ENCODE data around the gene PALD1.

The PALD1 gene

GRCh38 chr10:70592746-70593512 is 114.4 kb downstream of the PALD1 start:
- Histone ChIP-seq H3K9ac (ENCODE audit: low read length) (no peak overlapping the region), H3K4me1 (ENCODE audit: control insufficient read depth, insufficient read depth, low read length) (no peaks in the 10 kb centered on the region), H3K36me3 (ENCODE audit: control insufficient read depth, insufficient read depth, low read length) (no peaks in the 10 kb centered on the region)

GRCh38 chr10:70593513-70593890 is 114.9 kb downstream of the PALD1 start:
- no peak overlapping the region for H3K27ac ChIP-seq (ENCODE audit: low read depth, low read length)
- H3K36me3 ChIP-seq (ENCODE audit: control insufficient read depth, insufficient read depth, low read length), result no peaks in the 10 kb centered on the region
- no peaks in the 10 kb centered on the region for H3K27me3 ChIP-seq (ENCODE audit: control insufficient read depth, insufficient read depth, low read length)
- H3K4me3 ChIP-seq (ENCODE audit: low read length), result no peak overlapping the region
- no peaks in the 10 kb centered on the region for H3K4me1 ChIP-seq (ENCODE audit: control insufficient read depth, insufficient read depth, low read length)
- H3K9ac ChIP-seq (ENCODE audit: low read length), result no peak overlapping the region

More at GRCh38 chr10:70592746-70593512, 114.4 kb downstream of the PALD1 start:
- Histone ChIP-seq H3K4me3 (ENCODE audit: low read length) (no peak overlapping the region), H3K27ac (ENCODE audit: low read depth, low read length) (no peak overlapping the region), H3K27me3 (ENCODE audit: control insufficient read depth, insufficient read depth, low read length) (no peaks in the 10 kb centered on the region)

- Histone ChIP-seq H3K4me1 (ENCODE audit: control insufficient read depth, insufficient read depth, low read length) (no peaks in the 10 kb centered on the region), H3K27ac (ENCODE audit: low read depth, low read length) (no peak overlapping the region), H3K27me3 (ENCODE audit: control insufficient read depth, insufficient read depth, low read length) (no peaks in the 10 kb centered on the region), H3K9ac (ENCODE audit: low read length) (no peak overlapping the region), H3K36me3 (ENCODE audit: control insufficient read depth, insufficient read depth, low read length) (no peaks in the 10 kb centered on the region), H3K4me3 (ENCODE audit: low read length) (no peak overlapping the region)
These were observed 115.6 kb downstream of the PALD1 start for GRCh38 chr10:70594161-70594560.

- no peaks in the 10 kb centered on the region for H3K27me3 ChIP-seq (ENCODE audit: control insufficient read depth, insufficient read depth, low read length)
- H3K9ac ChIP-seq (ENCODE audit: low read length), result no peak overlapping the region
These were observed 117.0 kb downstream of the PALD1 start for GRCh38 chr10:70595566-70596016.

GRCh38 chr10:70596110-70596798 is 117.7 kb downstream of the PALD1 start:
- no peak overlapping the region for H3K4me3 ChIP-seq (ENCODE audit: low read length)
- no peaks in the 10 kb centered on the region for H3K4me1 ChIP-seq (ENCODE audit: control insufficient read depth, insufficient read depth, low read length)
- H3K27ac ChIP-seq (ENCODE audit: low read depth, low read length), result no peak overlapping the region
- no peaks in the 10 kb centered on the region for H3K27me3 ChIP-seq (ENCODE audit: control insufficient read depth, insufficient read depth, low read length)
- H3K9ac ChIP-seq (ENCODE audit: low read length), result no peak overlapping the region
- no peaks in the 10 kb centered on the region for H3K36me3 ChIP-seq (ENCODE audit: control insufficient read depth, insufficient read depth, low read length)

More at GRCh38 chr10:70595566-70596016, 117.0 kb downstream of the PALD1 start:
- Histone ChIP-seq H3K27ac (ENCODE audit: low read depth, low read length) (no peak overlapping the region), H3K36me3 (ENCODE audit: control insufficient read depth, insufficient read depth, low read length) (no peaks in the 10 kb centered on the region), H3K4me1 (ENCODE audit: control insufficient read depth, insufficient read depth, low read length) (no peaks in the 10 kb centered on the region), H3K4me3 (ENCODE audit: low read length) (no peak overlapping the region)

- H3K36me3 ChIP-seq (ENCODE audit: control insufficient read depth, insufficient read depth, low read length), result no peaks in the 10 kb centered on the region
- no peak overlapping the region for H3K4me3 ChIP-seq (ENCODE audit: low read length)
- no peaks in the 10 kb centered on the region for H3K4me1 ChIP-seq (ENCODE audit: control insufficient read depth, insufficient read depth, low read length)
These were observed 118.6 kb downstream of the PALD1 start for GRCh38 chr10:70596860-70597809.

GRCh38 chr10:70597856-70598815 is 119.6 kb downstream of the PALD1 start:
- no peaks in the 10 kb centered on the region for H3K27me3 ChIP-seq (ENCODE audit: control insufficient read depth, insufficient read depth, low read length)
- H3K4me3 ChIP-seq (ENCODE audit: low read length), result no peak overlapping the region
- no peak overlapping the region for H3K27ac ChIP-seq (ENCODE audit: low read depth, low read length)
- no peak overlapping the region for H3K9ac ChIP-seq (ENCODE audit: low read length)
- H3K4me1 ChIP-seq (ENCODE audit: control insufficient read depth, insufficient read depth, low read length), result no peaks in the 10 kb centered on the region
- no peaks in the 10 kb centered on the region for H3K36me3 ChIP-seq (ENCODE audit: control insufficient read depth, insufficient read depth, low read length)

More at GRCh38 chr10:70596860-70597809, 118.6 kb downstream of the PALD1 start:
- no peak overlapping the region for H3K27ac ChIP-seq (ENCODE audit: low read depth, low read length)
- H3K27me3 ChIP-seq (ENCODE audit: control insufficient read depth, insufficient read depth, low read length), result no peaks in the 10 kb centered on the region
- no peak overlapping the region for H3K9ac ChIP-seq (ENCODE audit: low read length)

- no peaks in the 10 kb centered on the region for H3K4me1 ChIP-seq (ENCODE audit: control insufficient read depth, insufficient read depth, low read length)
- H3K4me3 ChIP-seq (ENCODE audit: low read length), result no peak overlapping the region
- H3K9ac ChIP-seq (ENCODE audit: low read length), result no peak overlapping the region
- H3K36me3 ChIP-seq (ENCODE audit: control insufficient read depth, insufficient read depth, low read length), result no peaks in the 10 kb centered on the region
- H3K27ac ChIP-seq (ENCODE audit: low read depth, low read length), result no peak overlapping the region
- no peaks in the 10 kb centered on the region for H3K27me3 ChIP-seq (ENCODE audit: control insufficient read depth, insufficient read depth, low read length)
These were observed 120.3 kb downstream of the PALD1 start for GRCh38 chr10:70598857-70599295.

- no peak overlapping the region for H3K27ac ChIP-seq (ENCODE audit: low read depth, low read length)
- no peaks in the 10 kb centered on the region for H3K36me3 ChIP-seq (ENCODE audit: control insufficient read depth, insufficient read depth, low read length)
- H3K4me1 ChIP-seq (ENCODE audit: control insufficient read depth, insufficient read depth, low read length), result no peaks in the 10 kb centered on the region
- no peak overlapping the region for H3K9ac ChIP-seq (ENCODE audit: low read length)
- no peak overlapping the region for H3K4me3 ChIP-seq (ENCODE audit: low read length)
- no peaks in the 10 kb centered on the region for H3K27me3 ChIP-seq (ENCODE audit: control insufficient read depth, insufficient read depth, low read length)
These were observed 120.8 kb downstream of the PALD1 start for GRCh38 chr10:70599319-70599718.

- Histone ChIP-seq H3K4me3 (ENCODE audit: low read length) (no peak overlapping the region), H3K27ac (ENCODE audit: low read depth, low read length) (no peak overlapping the region), H3K36me3 (ENCODE audit: control insufficient read depth, insufficient read depth, low read length) (no peaks in the 10 kb centered on the region), H3K4me1 (ENCODE audit: control insufficient read depth, insufficient read depth, low read length) (no peaks in the 10 kb centered on the region), H3K27me3 (ENCODE audit: control insufficient read depth, insufficient read depth, low read length) (no peaks in the 10 kb centered on the region), H3K9ac (ENCODE audit: low read length) (no peak overlapping the region)
These were observed 121.2 kb downstream of the PALD1 start for GRCh38 chr10:70599791-70600190.

Measured in rectal smooth muscle tissue (tissue), 1 donor.